ENCODE data around the gene ZNF155.
"Not testable (repeated sequence)": the region's sequence is repeated elsewhere in the genome, so short reads cannot be mapped to it uniquely, and the experiment has no call there.

Gene ZNF155

GRCh38 chr19:43983912-43984686 is at the start of gene ZNF155:
ZNF155 (plus strand) TSS chr19:43984188; CDS start chr19:43988544, 4,356 bp downstream.
- DNase-seq, result peak; percentile 65

GRCh38 chr19:43934985-43935708 is 48.8 kb upstream of the ZNF155 start, which contains the start of gene ZNF45:
ZNF45 (minus strand) TSS chr19:43935282; CDS start chr19:43922185, 13,097 bp downstream.
- DNase-seq, result peak; percentile 89

- no peak for DNase-seq
These were observed 47.8 kb upstream of the ZNF155 start for GRCh38 chr19:43936188-43936587.

GRCh38 chr19:43939557-43940260 is 44.3 kb upstream of the ZNF155 start:
- DNase-seq, result no peak

GRCh38 chr19:43940719-43941118 is 43.3 kb upstream of the ZNF155 start:
- DNase-seq, result no peak

GRCh38 chr19:43941209-43941608 is 42.8 kb upstream of the ZNF155 start:
- no peak for DNase-seq

- DNase-seq, result not testable (repeated sequence)
These were observed 36.6 kb upstream of the ZNF155 start for GRCh38 chr19:43947412-43947811.

GRCh38 chr19:43949803-43950202 is 34.2 kb upstream of the ZNF155 start:
- not testable (repeated sequence) for DNase-seq

- peak; percentile 49 for DNase-seq
These were observed 32.9 kb upstream of the ZNF155 start, which contains the start of gene ZNF221 for GRCh38 chr19:43950834-43951645. ZNF221 (plus strand) TSS chr19:43951228; CDS start chr19:43962727, 11,499 bp downstream.

GRCh38 chr19:43956827-43957226 is 27.2 kb upstream of the ZNF155 start:
- no peak for DNase-seq

- no peak for DNase-seq
These were observed 26.1 kb upstream of the ZNF155 start for GRCh38 chr19:43957891-43958290.

GRCh38 chr19:43960411-43960810 is 23.6 kb upstream of the ZNF155 start:
- no peak for DNase-seq

GRCh38 chr19:43966079-43966694 is 17.8 kb upstream of the ZNF155 start:
- DNase-seq, result no peak

GRCh38 chr19:43976732-43977131 is 7.3 kb upstream of the ZNF155 start:
- DNase-seq, result no peak

- DNase-seq, result no peak
These were observed 460 bp upstream of the ZNF155 start for GRCh38 chr19:43983544-43983911.

GRCh38 chr19:43984687-43985000 is 656 bp downstream of the ZNF155 start:
- no peak for DNase-seq

- DNase-seq, result no peak
These were observed 13.8 kb downstream of the ZNF155 start for GRCh38 chr19:43997631-43998290.

- no peak for DNase-seq
These were observed 18.2 kb downstream of the ZNF155 start for GRCh38 chr19:44002212-44002565.

- DNase-seq, result peak; percentile 80
These were observed 18.8 kb downstream of the ZNF155 start, which contains the start of gene ZNF230 for GRCh38 chr19:44002566-44003460. ZNF230 (plus strand) TSS chr19:44002957; CDS start chr19:44007079, 4,122 bp downstream.

- no peak for DNase-seq
These were observed 19.5 kb downstream of the ZNF155 start for GRCh38 chr19:44003461-44004009.
